ENCODE data around the gene FLRT2. TPM values are rescaled to one million over a fixed set of nuclear protein-coding genes. Genes with fewer than 3 reads are reported as not detected.

The FLRT2 gene
- total RNA-seq, 1 experiment from 2014 or later: 0.17 TPM

DNA sequence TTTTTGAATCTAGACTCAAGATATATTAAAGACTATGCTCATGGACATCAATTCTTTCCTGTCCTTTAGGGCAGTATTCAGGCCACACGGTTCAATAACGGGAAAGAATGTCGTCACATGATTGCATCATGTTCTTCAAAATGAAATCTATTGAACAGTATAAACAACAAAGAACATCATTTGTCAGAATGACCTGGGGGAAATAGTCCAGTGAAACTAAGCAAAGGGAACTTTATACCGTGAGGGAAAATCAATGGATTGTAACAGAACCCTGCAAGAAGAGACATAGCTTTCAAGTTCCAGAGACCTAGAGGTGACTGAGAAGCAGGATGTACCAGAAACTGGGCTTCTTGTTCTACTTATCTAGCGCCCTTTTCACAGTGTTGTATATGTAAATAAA, 32.7 kb downstream of the FLRT2 start:
- ChIA-PET RAD21 (ENCODE audit: low non-redundant PET in 1 of 2, low total read pairs in 2 of 2, uncharacterized antibody in 2 of 2, unreplicated experiment in 2 of 2) (no interaction called here), POLR2A (no interaction called here), CTCF (no interaction called here)
- Histone ChIP-seq H3K4me1 (ENCODE audit: control insufficient read depth in 1 of 2, insufficient read depth in 2 of 2, low read length in 2 of 2) (no peaks in the 10 kb centered on the region), H3K36me3 (ENCODE audit: control insufficient read depth in 1 of 2, insufficient read depth in 2 of 2, low read length in 2 of 2) (no peaks in the 10 kb centered on the region), H4K20me1 (ENCODE audit: insufficient read depth) (no peaks in the 10 kb centered on the region), H3K27me3 (ENCODE audit: insufficient read depth, low read length) (no peaks in the 10 kb centered on the region), H3K9me2 (ENCODE audit: insufficient read depth) (no peaks in the 10 kb centered on the region), H3K4me3 (replicated peaks in 1 of 2; ENCODE audit: low read depth in 1 of 2, low read length in 2 of 2) (no peak overlapping the region), H3K27ac (ENCODE audit: low read depth, low read length) (no peak overlapping the region), H3K9ac (ENCODE audit: low read length) (no peak overlapping the region), H3K79me2 (ENCODE audit: insufficient read depth, low read length) (no peaks in the 10 kb centered on the region), H3K4me2 (ENCODE audit: low read length) (no peak overlapping the region), H2AFZ (ENCODE audit: low read depth, low read length, poor library complexity, severe bottlenecking) (no peak overlapping the region), H3K9me3 (ENCODE audit: control insufficient read depth in 1 of 2, insufficient read depth in 1 of 2, low read depth in 1 of 2, low read length in 2 of 2) (peaks cover 6 to 28% of the 10 kb centered on the region in 2 experiments; a peak in 2 of 4 replicates)
- no TSS peak for BruUV-seq (replicated peaks)
- TF ChIP-seq TCF7L2 (IDR thresholded peaks at IDR 0.05; ENCODE audit: borderline replicate concordance, extremely low read depth, insufficient read depth, insufficient read length): no peak
- no peak for TF ChIP-seq SRF (IDR thresholded peaks at IDR 0.05; ENCODE audit: low read depth)
- no peak for TF ChIP-seq SP1 (IDR thresholded peaks at IDR 0.05; ENCODE audit: low read depth)
- TF ChIP-seq, protein P1, sequence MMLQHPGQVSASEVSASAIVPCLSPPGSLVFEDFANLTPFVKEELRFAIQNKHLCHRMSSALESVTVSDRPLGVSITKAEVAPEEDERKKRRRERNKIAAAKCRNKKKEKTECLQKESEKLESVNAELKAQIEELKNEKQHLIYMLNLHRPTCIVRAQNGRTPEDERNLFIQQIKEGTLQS (IDR thresholded peaks at IDR 0.05): no peak
- ATAC-seq (no peak), DNase-seq (ENCODE audit: low read depth, low spot score) (no peak)
- intact Hi-C loops (cut with micrococcal nuclease): no loop called here

DNA sequence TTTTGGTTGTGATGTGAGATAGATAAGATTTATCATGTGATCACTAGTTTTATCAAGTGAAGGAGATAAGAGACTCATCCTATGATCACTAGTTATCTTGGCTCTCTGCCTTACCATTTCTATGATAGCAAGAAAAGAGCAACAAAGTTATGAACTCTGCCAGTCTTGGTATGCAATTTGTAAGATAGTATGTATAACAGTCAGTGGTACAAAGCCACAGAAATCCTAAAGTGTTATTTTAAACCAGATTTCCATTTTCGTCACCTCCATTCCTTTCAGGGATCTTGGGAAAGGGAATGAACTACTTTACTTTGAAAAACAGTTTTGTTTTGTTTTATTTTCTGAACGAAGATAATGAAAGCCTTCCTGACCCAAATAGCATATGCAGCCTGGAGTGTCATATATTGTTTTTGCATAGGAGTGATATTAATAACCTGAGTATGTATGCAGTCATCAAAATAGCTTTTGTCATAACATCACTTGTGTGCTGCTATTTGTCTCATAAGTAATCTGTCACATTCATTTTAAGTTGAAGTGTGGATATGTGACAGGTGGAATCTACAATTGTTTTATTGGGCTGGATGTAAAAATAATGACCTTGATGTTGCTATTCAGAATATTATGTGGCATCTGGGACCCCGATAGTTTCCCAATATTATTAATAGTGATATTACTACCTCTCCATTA, 35.0 kb downstream of the FLRT2 start:
- Histone ChIP-seq H3K4me2 (ENCODE audit: low read length) (no peak overlapping the region), H3K9me3 (ENCODE audit: control insufficient read depth in 1 of 2, insufficient read depth in 1 of 2, low read depth in 1 of 2, low read length in 2 of 2) (peaks cover 6 to 23% of the 10 kb centered on the region in 2 experiments; a peak in 2 of 4 replicates), H3K9ac (ENCODE audit: low read length) (no peak overlapping the region), H3K27ac (ENCODE audit: low read depth, low read length) (no peak overlapping the region), H3K36me3 (ENCODE audit: control insufficient read depth in 1 of 2, insufficient read depth in 2 of 2, low read length in 2 of 2) (no peaks in the 10 kb centered on the region), H3K4me3 (replicated peaks in 1 of 2; ENCODE audit: low read depth in 1 of 2, low read length in 2 of 2) (no peak overlapping the region), H2AFZ (ENCODE audit: low read depth, low read length, poor library complexity, severe bottlenecking) (no peak overlapping the region), H3K9me2 (ENCODE audit: insufficient read depth) (no peaks in the 10 kb centered on the region), H3K27me3 (ENCODE audit: insufficient read depth, low read length) (no peaks in the 10 kb centered on the region), H3K79me2 (ENCODE audit: insufficient read depth, low read length) (no peaks in the 10 kb centered on the region), H3K4me1 (ENCODE audit: control insufficient read depth in 1 of 2, insufficient read depth in 2 of 2, low read length in 2 of 2) (no peaks in the 10 kb centered on the region), H4K20me1 (ENCODE audit: insufficient read depth) (no peaks in the 10 kb centered on the region)
- no TSS peak for BruUV-seq (replicated peaks)
- intact Hi-C loops (cut with micrococcal nuclease): no loop called here
- no peak for DNase-seq (ENCODE audit: low read depth, low spot score)
- ChIA-PET RAD21 (ENCODE audit: low non-redundant PET in 1 of 2, low total read pairs in 2 of 2, uncharacterized antibody in 2 of 2, unreplicated experiment in 2 of 2) (no interaction called here), CTCF (no interaction called here), POLR2A (no interaction called here)
- ATAC-seq: no peak
- TF ChIP-seq, protein P2, sequence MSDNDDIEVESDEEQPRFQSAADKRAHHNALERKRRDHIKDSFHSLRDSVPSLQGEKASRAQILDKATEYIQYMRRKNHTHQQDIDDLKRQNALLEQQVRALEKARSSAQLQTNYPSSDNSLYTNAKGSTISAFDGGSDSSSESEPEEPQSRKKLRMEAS (IDR thresholded peaks at IDR 0.05): no peak
- TF ChIP-seq EZH2phosphoT487 (IDR thresholded peaks at IDR 0.05; ENCODE audit: borderline replicate concordance): no peak
- no peak for TF ChIP-seq JUND (IDR thresholded peaks at IDR 0.05)
- TF ChIP-seq, protein P1 (IDR thresholded peaks at IDR 0.05): no peak
- no peak for TF ChIP-seq CEBPB (IDR thresholded peaks at IDR 0.05; ENCODE audit: low read depth)

Data from HCT116 (cell line).